ENCODE results near the gene TWIST1.

Gene TWIST1

GRCh38 chr7:19094598-19095352 lies 22.7 kb downstream of the TWIST1 start:
- DNase-seq (ENCODE audit: low read depth): no peak

- no peak for DNase-seq (ENCODE audit: low read depth)
Observed at GRCh38 chr7:19094138-19094537, 23.3 kb downstream of the TWIST1 start.

GRCh38 chr7:19091550-19092200 lies 25.8 kb downstream of the TWIST1 start:
- no peak for DNase-seq (ENCODE audit: low read depth)

- no peak for DNase-seq (ENCODE audit: low read depth)
Observed at GRCh38 chr7:19090526-19090925, 26.9 kb downstream of the TWIST1 start.

- DNase-seq (ENCODE audit: low read depth): no peak
Observed at GRCh38 chr7:19089797-19090196, 27.6 kb downstream of the TWIST1 start.

GRCh38 chr7:19089378-19089777 lies 28.1 kb downstream of the TWIST1 start:
- DNase-seq (ENCODE audit: low read depth): no peak

- DNase-seq (ENCODE audit: low read depth): no peak
Observed at GRCh38 chr7:19080093-19080492, 37.3 kb downstream of the TWIST1 start.

- DNase-seq (ENCODE audit: low read depth): no peak
Observed at GRCh38 chr7:19079066-19079465, 38.4 kb downstream of the TWIST1 start.

GRCh38 chr7:19069842-19070241 lies 47.6 kb downstream of the TWIST1 start:
- DNase-seq (ENCODE audit: low read depth): no peak

- DNase-seq (ENCODE audit: low read depth): no peak
Observed at GRCh38 chr7:19066170-19066569, 51.3 kb downstream of the TWIST1 start.
